Umbilical cord (tissue), 2 donors: ENCODE measurements around the gene SOX13. TPM values are rescaled to one million over a fixed set of nuclear protein-coding genes. Genes with fewer than 3 reads are reported as not detected.
"Not testable (repeated sequence)": the region's sequence is repeated elsewhere in the genome, so short reads cannot be mapped to it uniquely, and the experiment has no call there.

Source experiments
- DNase-seq: peaks from one replicate; pipeline ENCODE4 v3.0.0-alpha.2; 2015; ENCODE audit warnings: low spot score
- total RNA-seq: library from RNA; depleted of rRNA; stranded (reverse); fragments of >200 nt; gene quantifications from one replicate; pipeline ENCODE4 v1.2.3, GENCODE V29; 2014; ENCODE audit warnings: low replicate concordance; ENCODE audit not compliant: insufficient read depth

SOX13 gene
- 7.9 TPM for total RNA-seq

GRCh38 chr1:204072931-204073836 is at the start of gene SOX13:
Gene SOX13, plus strand, starts transcription at chr1:204073115. Its CDS starts 39,801 bp downstream, at chr1:204112916.
- peak; percentile 94 for DNase-seq

DNA sequence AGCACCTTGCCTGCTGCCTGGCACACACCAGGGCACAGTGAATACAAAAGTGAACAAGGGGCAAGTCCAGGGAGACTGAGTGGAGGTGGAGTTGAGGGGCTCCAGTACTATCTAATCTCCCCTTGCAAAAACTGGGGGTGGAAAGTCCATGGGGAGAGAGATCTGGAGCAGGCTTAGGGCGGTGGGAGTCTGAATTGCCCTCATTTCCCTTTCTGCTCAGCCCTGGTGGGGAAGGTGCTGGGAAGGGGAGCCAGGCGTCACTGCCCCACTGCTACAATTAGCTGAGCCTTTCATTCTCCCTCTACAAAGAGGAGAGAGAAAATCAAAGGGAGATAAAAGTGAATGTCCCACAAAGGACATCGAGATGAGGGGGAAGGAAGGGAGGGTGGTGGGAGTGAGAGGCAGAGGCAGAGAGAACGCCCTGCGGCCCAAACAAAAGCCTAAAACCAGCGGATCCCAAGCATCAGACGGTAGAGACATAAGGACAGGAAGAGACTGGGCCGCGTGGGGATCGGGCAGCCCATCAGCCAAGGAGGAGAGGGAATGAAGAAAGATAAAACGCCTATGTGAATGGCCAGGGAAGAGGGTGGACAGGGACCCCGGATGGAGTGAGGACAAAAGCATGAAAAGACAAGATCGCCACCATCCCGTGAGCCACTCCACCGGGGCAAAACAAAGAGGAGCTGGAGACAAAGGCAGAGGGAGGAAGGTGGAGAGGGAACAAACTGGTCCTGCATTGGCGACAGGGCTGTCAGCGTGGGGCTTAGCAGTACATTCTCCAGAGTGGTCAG is 46.8 kb upstream of the SOX13 start:
- DNase-seq = no peak

GRCh38 chr1:204027446-204027845 is 45.5 kb upstream of the SOX13 start:
- DNase-seq = no peak

DNA sequence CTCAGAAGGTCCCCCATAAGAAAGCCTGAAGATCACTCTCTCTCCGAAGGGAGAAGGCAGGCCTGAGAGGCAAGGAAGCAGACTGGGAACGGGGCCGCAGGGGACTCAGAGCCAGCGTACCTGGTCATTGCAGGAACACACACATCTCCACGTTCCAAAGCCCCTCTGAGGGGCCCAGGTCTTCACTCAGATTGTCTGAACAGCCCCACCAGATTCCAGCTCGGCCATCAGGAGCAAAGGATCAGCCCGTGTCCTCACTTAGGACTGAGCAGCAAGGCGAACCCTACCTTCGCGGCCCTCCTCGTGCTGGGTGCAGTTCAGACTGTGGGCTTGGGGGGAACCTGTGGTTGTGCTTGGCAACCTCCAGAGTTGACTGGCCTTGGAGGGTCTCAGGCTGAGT is 43.9 kb upstream of the SOX13 start:
- no peak for DNase-seq

GRCh38 chr1:204031098-204031710 is 41.7 kb upstream of the SOX13 start:
- DNase-seq = no peak

- peak; percentile 17 for DNase-seq
Observed at GRCh38 chr1:204032642-204033235, 40.2 kb upstream of the SOX13 start.

DNA sequence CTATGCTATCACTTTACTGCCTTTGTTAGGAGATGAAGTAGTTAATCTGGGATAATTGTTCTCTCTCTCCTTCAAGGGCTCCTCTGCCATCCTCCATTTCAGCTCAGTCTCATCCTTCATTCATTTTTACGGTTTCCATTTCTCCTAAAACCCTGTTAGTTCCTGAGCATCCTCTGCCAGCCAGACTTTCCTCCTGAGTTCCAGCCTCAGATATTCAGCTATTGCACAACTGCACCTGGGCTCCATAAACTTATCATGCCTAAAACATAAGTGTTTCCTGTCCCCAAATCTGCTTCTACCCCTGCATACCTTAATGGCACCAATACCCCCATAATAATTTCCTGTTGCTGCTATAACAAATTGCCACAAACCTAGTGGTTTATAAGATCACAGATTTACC is 39.6 kb upstream of the SOX13 start:
- DNase-seq = no peak

GRCh38 chr1:204036882-204037655 is 35.8 kb upstream of the SOX13 start:
- DNase-seq = no peak

GRCh38 chr1:204041232-204041767 is 31.6 kb upstream of the SOX13 start:
- no peak for DNase-seq

DNA sequence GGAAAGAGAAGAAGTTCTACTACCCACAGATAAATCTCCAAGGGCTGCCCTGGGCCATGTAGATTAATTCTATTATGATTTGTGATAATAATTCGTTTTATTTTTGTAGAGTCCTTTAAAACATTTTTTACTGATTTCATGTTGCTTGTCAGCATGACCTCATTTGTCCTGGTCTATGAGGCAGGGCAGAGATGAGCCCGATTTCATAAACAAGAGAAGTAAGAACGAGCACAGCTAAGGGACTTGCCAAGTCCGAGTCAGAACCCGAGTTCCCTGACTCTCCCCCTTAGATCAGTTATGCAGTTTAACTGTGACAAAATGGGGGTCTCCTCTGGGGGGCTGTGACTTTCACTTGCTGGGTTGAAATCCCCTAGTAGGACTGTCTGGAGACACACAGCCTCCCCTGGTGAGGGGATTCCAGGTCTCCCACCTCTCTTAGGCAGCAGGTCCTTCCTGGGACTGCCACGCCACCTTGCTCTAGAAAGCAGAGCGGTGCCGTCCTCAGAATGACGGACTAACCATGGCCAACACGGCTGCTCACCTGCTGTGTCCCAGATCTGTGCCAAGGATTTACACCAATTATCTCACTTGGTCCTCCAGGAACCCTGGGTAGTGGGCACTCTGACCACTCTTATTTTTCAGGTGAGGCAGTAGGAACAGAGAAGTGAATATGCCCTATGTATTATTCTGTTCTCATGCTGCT is 31.0 kb upstream of the SOX13 start:
- DNase-seq = no peak

GRCh38 chr1:204042516-204042915 is 30.4 kb upstream of the SOX13 start:
- no peak for DNase-seq

- no peak for DNase-seq
Observed at GRCh38 chr1:204043680-204044079, 29.2 kb upstream of the SOX13 start.

GRCh38 chr1:204044448-204044847 is 28.5 kb upstream of the SOX13 start:
- no peak for DNase-seq

GRCh38 chr1:204045430-204045829 is 27.5 kb upstream of the SOX13 start:
- no peak for DNase-seq

DNA sequence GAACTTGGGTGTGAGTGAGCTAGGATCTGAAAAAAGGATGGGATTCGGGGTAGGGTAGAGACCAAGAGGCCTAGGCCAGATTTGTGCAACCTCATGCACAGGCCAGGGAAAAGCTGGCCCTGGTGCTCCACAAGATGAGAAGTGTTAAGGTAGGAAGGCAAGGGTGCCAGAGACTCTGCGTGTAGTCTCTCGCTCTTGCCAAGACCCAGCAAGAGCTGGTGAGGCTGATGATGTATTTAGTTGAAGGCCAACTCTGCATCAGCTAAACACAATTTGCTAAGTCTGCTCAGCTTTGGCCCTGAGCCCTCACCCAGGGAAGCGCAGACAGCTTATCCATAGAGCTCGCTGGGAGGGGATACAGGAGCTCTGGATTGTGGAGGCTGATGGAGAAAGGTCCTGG is 26.6 kb upstream of the SOX13 start:
- no peak for DNase-seq

GRCh38 chr1:204048796-204049195 is 24.1 kb upstream of the SOX13 start:
- not testable (repeated sequence) for DNase-seq

- no peak for DNase-seq
Observed at GRCh38 chr1:204051258-204051657, 21.7 kb upstream of the SOX13 start.

DNA sequence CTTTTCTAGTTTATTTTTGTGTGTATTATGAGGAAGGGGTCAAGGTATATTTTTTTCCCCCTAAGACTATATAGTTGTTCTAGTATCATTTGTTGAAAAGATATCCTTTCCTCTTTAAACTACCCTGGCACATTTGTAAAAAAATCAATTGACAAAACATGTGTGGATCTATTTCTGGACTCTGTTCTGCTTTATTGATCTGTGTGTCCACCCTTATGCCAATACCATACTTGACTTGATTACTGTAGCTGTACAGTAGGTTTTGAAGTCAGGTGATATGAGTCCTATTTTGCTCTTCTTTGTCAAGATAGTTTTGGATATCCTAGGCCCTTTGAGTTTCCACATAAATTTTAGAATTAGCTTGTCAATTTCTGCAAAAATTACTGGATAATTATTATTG is 21.2 kb upstream of the SOX13 start:
- DNase-seq = no peak

- DNase-seq = no peak
Observed at GRCh38 chr1:204053893-204054292, 19.0 kb upstream of the SOX13 start.

DNA sequence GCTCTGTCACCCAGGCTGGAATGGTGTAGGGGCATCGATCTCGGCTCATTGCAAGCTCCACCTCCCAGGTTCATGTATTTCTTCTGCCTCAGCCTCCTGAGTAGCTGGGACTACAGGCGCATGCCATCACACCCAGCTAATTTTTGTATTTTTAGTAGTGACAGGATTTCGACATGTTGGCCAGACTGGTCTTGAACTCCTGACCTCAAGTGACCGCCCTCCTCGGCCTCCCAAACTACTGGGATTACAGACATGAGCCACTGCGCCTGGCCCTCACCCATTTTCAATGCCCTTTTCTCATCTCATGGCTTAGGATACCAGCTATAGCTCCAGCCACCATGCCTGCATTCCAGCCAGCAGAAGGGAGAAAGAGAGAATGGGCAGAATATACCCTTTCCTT is 12.9 kb upstream of the SOX13 start:
- DNase-seq = no peak
